Measurements from ENCODE around the gene PLA2G2C.

DNA sequence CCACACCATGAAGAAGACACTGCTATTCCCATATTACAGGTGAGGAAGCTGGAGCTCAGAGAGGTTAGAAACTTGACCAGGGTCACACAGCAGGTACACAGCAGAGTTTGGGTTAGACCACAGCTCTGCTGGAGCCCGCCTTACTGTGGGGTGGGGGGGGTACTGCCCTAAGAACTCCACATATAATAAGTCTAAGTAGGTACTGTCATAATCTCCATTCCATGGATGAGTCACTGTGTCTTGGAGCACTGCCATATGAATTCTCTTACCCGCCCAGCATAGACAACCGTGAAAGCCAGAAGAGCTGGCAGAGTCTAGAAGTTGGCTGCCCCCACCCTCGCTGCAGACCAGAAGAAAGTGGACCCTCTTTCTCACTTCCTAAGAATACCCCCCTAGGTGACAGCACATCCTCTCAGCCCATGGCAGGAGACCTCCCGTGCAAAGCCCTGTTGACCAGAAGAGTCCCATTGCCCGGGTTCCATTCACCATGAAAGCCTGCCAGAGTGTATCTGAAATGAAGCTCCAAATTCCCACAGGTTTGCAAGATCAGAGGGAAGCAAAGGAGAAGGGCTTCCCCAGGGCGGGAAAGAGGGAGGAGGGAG, 61.8 kb downstream of the PLA2G2C start:
- TF ChIP-seq, protein P1, sequence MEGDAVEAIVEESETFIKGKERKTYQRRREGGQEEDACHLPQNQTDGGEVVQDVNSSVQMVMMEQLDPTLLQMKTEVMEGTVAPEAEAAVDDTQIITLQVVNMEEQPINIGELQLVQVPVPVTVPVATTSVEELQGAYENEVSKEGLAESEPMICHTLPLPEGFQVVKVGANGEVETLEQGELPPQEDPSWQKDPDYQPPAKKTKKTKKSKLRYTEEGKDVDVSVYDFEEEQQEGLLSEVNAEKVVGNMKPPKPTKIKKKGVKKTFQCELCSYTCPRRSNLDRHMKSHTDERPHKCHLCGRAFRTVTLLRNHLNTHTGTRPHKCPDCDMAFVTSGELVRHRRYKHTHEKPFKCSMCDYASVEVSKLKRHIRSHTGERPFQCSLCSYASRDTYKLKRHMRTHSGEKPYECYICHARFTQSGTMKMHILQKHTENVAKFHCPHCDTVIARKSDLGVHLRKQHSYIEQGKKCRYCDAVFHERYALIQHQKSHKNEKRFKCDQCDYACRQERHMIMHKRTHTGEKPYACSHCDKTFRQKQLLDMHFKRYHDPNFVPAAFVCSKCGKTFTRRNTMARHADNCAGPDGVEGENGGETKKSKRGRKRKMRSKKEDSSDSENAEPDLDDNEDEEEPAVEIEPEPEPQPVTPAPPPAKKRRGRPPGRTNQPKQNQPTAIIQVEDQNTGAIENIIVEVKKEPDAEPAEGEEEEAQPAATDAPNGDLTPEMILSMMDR (IDR thresholded peaks at IDR 0.05; ENCODE audit: insufficient read depth, low read length): no peak
- no peak for TF ChIP-seq REST (IDR thresholded peaks at IDR 0.05; ENCODE audit: insufficient replicate concordance, low read depth)
- TF ChIP-seq POLR2AphosphoS5 (IDR thresholded peaks at IDR 0.05; ENCODE audit: low read depth): no peak
- no peak for TF ChIP-seq SPI1 (IDR thresholded peaks at IDR 0.05; ENCODE audit: borderline replicate concordance, low read depth)
